Smooth muscle cell (in vitro differentiated cells): ENCODE data around the gene PDX1. TPM values are rescaled to one million over a fixed set of nuclear protein-coding genes. Genes with fewer than 3 reads are reported as not detected.

Experiments used
- DNase-seq: peaks from one replicate; lab custom pipeline; 2025; ENCODE audit not compliant: unreplicated experiment; lab: John Stamatoyannopoulos, UW
- H2AFZ ChIP-seq: fragments of 200-600 bp; sonication (generic); 2 replicates; pipeline ENCODE4 v1.6.0; 2016; ENCODE audit warnings: antibody characterized with exemption, low read depth, mild to moderate bottlenecking
- H3F3A ChIP-seq: fragments of 200-600 bp; sonication (generic); 2 replicates; pipeline ENCODE4 v1.6.0; 2017; ENCODE audit warnings: antibody characterized with exemption, low read depth
- H3K27ac ChIP-seq: fragments of 200-600 bp; sonication (generic); 2 replicates; pipeline ENCODE4 v1.5.1; 2016; ENCODE audit warnings: low read depth, mild to moderate bottlenecking
- H3K27me3 ChIP-seq: fragments of 200-600 bp; sonication (generic); 2 replicates; pipeline ENCODE4 v1.6.1; 2016; ENCODE audit warnings: low read depth, mild to moderate bottlenecking
- H3K36me3 ChIP-seq: fragments of 200-600 bp; sonication (generic); 2 replicates; pipeline ENCODE4 v1.5.1; 2016; ENCODE audit warnings: low read depth
- H3K4me1 ChIP-seq: fragments of 200-600 bp; sonication (generic); 2 replicates; pipeline ENCODE4 v1.5.1; 2016; ENCODE audit warnings: low read depth
- H3K4me2 ChIP-seq: fragments of 200-600 bp; sonication (generic); 2 replicates; pipeline ENCODE4 v1.6.0; 2016; ENCODE audit warnings: mild to moderate bottlenecking
- H3K4me3 ChIP-seq: fragments of 200-600 bp; sonication (generic); 2 replicates; pipeline ENCODE4 v1.5.1; 2016; ENCODE audit warnings: mild to moderate bottlenecking
- H3K79me2 ChIP-seq: fragments of 200-600 bp; sonication (generic); 2 replicates; pipeline ENCODE4 v1.6.0; 2016; ENCODE audit warnings: low read depth, mild to moderate bottlenecking
- H3K9ac ChIP-seq: fragments of 200-600 bp; sonication (generic); 2 replicates; pipeline ENCODE4 v1.6.0; 2016; ENCODE audit warnings: low read depth
- H3K9me3 ChIP-seq: fragments of 200-600 bp; sonication (generic); replicated peaks from 2 replicates; pipeline ENCODE4 v1.5.1; 2016; ENCODE audit warnings: low read depth
- H4K20me1 ChIP-seq: fragments of 200-600 bp; sonication (generic); 2 replicates; pipeline ENCODE4 v1.6.0; 2016; ENCODE audit warnings: low read depth
- CTCF ChIP-seq: fragments of 200-600 bp; sonication (generic); IDR thresholded peaks from 2 replicates; pipeline ENCODE4 v1.5.1; 2017; ENCODE audit warnings: borderline replicate concordance, mild to moderate bottlenecking, antibody characterized with exemption; ENCODE audit not compliant: insufficient read depth, poor library complexity, severe bottlenecking
- WGBS: methylation state at CpG from one replicate; pipeline ENCODE4 v1.1.7; 2016; ENCODE audit warnings: low lambda C conversion rate; 5-methylcytosine and 5-hydroxymethylcytosine counted together
- polyA plus RNA-seq: library from polyadenylated mRNA; unstranded; fragments of >200 nt; fragmentation: Nextera tagmentation; extraction: Ambion mirVana; gene quantifications from 2 replicates; pipeline ENCODE4 v1.2.1, GENCODE V29; 2016
- total RNA-seq: library from RNA; depleted of rRNA; stranded (reverse); fragments of >200 nt; gene quantifications from 2 replicates; pipeline ENCODE4 v1.2.3, GENCODE V29; 2014

PDX1 gene
- total and polyA plus RNA-seq, 2 experiments from 2014 or later = not detected

DNA sequence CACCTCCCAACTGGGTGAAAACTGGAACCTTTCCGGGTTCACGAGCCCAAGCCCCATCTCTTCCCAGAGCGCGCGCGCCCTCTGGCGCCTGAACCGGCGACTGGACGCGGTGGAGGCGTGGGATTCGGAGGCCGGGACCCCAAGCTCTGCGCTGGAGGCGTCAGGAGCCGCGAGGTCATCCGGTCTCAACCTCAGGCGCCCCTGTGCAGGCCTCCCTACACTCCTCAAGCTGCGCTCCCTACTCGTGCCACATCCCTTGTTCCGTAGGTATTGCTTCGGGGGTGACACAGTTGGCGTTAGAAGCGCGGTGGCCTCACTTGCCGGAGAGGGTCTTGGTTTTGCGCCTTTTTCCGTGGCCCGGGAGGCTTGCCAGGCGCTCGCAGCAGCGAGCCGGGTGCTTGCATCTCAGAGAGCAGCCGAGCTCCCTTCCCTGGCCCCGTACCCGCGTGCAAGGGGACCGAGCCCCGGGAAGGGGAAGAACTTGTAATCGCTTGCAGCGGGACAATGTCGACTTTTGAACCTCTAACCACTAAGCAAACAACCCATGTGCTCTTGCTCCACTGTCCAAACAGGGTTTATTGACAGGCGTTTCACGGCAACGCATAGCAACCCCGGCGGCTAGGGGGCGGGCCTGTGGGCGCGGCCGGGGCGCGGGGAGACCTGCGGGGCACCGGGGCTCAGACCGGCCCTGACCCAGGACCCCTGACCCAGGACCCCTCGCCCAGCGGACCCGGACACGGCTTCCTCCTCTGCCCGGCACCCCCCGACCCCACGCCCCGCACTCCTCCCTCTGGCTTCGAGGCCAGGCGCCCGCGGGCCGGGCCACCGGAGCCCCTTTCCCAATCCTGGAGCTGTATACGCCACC is 40.8 kb downstream of the PDX1 start:
- WGBS = 5% methylated on average over 57 of the region's 73 CpGs
- peak; percentile 43 for TF ChIP-seq CTCF
- DNase-seq = no peak
- peak overlapping the region; percentile 82 for H3K4me2 ChIP-seq
- H3K36me3 ChIP-seq = no peaks in the 10 kb centered on the region
- H3K79me2 ChIP-seq = no peaks in the 10 kb centered on the region
- no peaks in the 10 kb centered on the region for H3F3A ChIP-seq
- no peaks in the 10 kb centered on the region for H4K20me1 ChIP-seq
- H3K4me3 ChIP-seq = peak overlapping the region; percentile 45
- peak overlapping the region; percentile 38 for H2AFZ ChIP-seq
- peaks cover 98% of the 10 kb centered on the region for H3K27me3 ChIP-seq
- H3K9ac ChIP-seq = no peak overlapping the region
- peaks cover 9% of the 10 kb centered on the region for H3K4me1 ChIP-seq
- no peaks in the 10 kb centered on the region for H3K9me3 ChIP-seq
- H3K27ac ChIP-seq = no peak overlapping the region

- H3K9ac ChIP-seq = no peak overlapping the region
- peak overlapping the region; percentile 82 for H3K4me2 ChIP-seq
- TF ChIP-seq CTCF = no peak
Observed at GRCh38 chr13:27961227-27962085, 41.7 kb downstream of the PDX1 start.

DNA sequence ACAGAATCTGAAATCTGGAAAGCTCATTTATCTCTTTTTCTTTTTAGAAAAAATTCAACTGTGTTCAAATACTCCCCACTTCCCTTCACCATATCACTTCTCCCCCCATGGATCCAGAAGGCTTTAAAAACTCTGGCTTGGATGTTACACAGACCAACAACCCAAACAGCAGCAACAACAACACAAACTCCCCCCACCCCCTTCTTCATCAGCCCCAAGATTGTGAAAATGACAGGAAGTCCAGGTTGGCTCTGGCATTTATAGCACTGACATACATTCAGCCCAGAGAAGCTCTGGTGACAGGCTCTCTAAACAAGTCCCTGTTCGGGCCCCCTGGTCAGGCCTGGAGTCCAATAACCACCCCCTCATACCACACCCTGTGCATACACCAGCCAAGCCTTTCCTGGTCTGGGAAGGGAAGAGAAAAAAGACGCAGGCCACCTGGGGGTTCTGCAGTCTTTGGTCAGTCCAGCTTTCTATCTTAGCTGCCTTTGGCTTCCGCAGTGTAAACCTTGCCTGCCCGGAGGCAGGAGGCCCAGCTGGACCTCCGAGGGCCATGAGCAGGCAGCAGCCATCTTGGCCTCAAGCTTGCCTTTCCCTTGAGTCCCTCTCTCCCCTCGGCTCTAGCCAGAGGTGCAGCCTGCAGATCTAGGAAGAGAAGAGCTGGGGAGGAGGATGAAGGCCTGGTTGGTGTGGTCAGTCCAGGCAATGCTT is 42.5 kb downstream of the PDX1 start:
- no peak for TF ChIP-seq CTCF
- no peak overlapping the region for H3K4me2 ChIP-seq
- no peaks in the 10 kb centered on the region for H4K20me1 ChIP-seq
- H3K4me3 ChIP-seq = no peak overlapping the region
- no peaks in the 10 kb centered on the region for H3F3A ChIP-seq
- no peak overlapping the region for H3K9ac ChIP-seq
- peaks cover 23% of the 10 kb centered on the region for H3K4me1 ChIP-seq
- no peak for DNase-seq
- H3K27ac ChIP-seq = no peak overlapping the region
- H3K27me3 ChIP-seq = peaks cover 98% of the 10 kb centered on the region
- no peak overlapping the region for H2AFZ ChIP-seq
- no peaks in the 10 kb centered on the region for H3K9me3 ChIP-seq
- 46% methylated on average over 6 of the region's 6 CpGs for WGBS
- H3K79me2 ChIP-seq = no peaks in the 10 kb centered on the region
- no peaks in the 10 kb centered on the region for H3K36me3 ChIP-seq

More at GRCh38 chr13:27961227-27962085, 41.7 kb downstream of the PDX1 start:
- Histone ChIP-seq H4K20me1 (no peaks in the 10 kb centered on the region), H3K79me2 (no peaks in the 10 kb centered on the region), H3K27ac (no peak overlapping the region), H3K9me3 (no peaks in the 10 kb centered on the region), H3K4me3 (peak overlapping the region; percentile 45), H3K27me3 (peaks cover 98% of the 10 kb centered on the region), H3F3A (no peaks in the 10 kb centered on the region), H3K4me1 (peaks cover 16% of the 10 kb centered on the region), H2AFZ (peak overlapping the region; percentile 38), H3K36me3 (no peaks in the 10 kb centered on the region)
- 13% methylated on average over 25 of the region's 25 CpGs for WGBS
- no peak for DNase-seq
